GM19397 (cell line): Measurements from ENCODE around the gene CLDN17.

Experiments used
- ATAC-seq: cut with Tn5 transposase; IDR thresholded peaks from one replicate; pipeline ENCODE4 v1.9.1; 2021; ENCODE audit warnings: mild to moderate bottlenecking, moderate library complexity; ENCODE audit not compliant: unreplicated experiment

Gene CLDN17

DNA sequence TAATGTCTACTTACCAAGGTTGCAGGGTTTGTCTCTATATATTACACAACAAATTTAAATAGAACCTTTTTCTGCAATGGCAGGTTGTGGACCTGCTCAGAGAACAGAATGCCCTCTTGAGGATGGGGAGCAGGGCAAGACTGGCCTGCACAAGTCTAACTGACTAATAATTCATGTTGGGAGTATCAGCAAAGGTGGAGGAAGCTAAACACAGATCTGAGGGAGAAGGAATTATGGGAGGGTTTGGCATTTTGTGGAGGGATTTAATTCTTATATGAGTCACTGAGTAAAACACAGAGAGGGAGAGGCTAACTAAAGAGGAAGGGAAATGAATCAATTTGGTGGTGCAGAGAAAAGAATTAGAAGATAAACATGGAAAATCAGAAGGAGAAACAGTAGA is 40.0 kb downstream of the CLDN17 start:
- ATAC-seq, result no peak

DNA sequence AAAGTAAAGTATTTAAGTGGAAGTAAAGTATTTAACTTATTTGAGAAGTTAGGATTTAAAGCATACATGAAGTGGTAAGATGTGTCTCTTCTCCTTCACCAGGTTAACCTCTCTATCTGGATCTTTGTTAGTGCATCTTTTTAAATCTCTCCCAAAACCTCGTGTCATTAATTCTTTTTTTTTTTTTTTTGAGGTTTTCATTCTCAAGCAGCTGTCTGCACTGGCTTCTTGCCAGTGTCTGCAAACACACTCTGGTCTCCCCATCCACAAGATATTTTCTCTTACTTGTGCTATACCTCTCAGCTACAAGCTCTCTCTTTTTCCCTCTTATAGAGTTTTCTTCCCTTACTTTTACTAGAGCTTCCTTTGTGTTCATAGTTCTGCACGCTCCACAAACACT is 49.0 kb downstream of the CLDN17 start:
- no peak for ATAC-seq

GRCh38 chr21:30116479-30116878 is 50.1 kb downstream of the CLDN17 start:
- ATAC-seq, result no peak
